Measurements from ENCODE around the gene RAI2. TPM values are rescaled to one million over a fixed set of nuclear protein-coding genes. Genes with fewer than 3 reads are reported as not detected.

The RAI2 gene
- 10 to 100 TPM in 3 of 4 donors, 1 to 10 TPM in 1; 6.0 to 80.1 (median 27.5) TPM for total RNA-seq

GRCh38 chrX:17860811-17861488, at the start of gene RAI2:
TSS of gene RAI2 (minus strand) at chrX:17861298. CDS start at chrX:17802010, 59,288 bp downstream.
- intact Hi-C loops (cut with DNase I; ENCODE audit: low total_unique reads), result no loop called here
- Histone ChIP-seq H3K27ac (peak within 1 kb of the TSS; percentile 84 to 88), H3K4me1 (no peaks in the 10 kb centered on the region), H3K27me3 (no peaks in the 10 kb centered on the region), H3K4me3 (peak within 1 kb of the TSS; percentile 57 to 60), H3K36me3 (no peaks in the 10 kb centered on the region), H3K9me3 (no peaks in the 10 kb centered on the region)
- peak; percentile 45 to 71 for DNase-seq
- peak in 1 of 2 donors; percentile 61 for TF ChIP-seq POLR2A (IDR thresholded peaks at IDR 0.05)
- TF ChIP-seq CTCF (IDR thresholded peaks at IDR 0.05), result peak in 2 of 4 experiments; percentile 10 to 15

GRCh38 chrX:17888421-17888820, 27.3 kb upstream of the RAI2 start:
- intact Hi-C loops (cut with DNase I; ENCODE audit: low total_unique reads), result no loop called here
- no peaks in the 10 kb centered on the region for H3K4me1 ChIP-seq
- no peaks in the 10 kb centered on the region for H3K36me3 ChIP-seq
- H3K4me3 ChIP-seq, result no peak overlapping the region
- no peak for TF ChIP-seq CTCF (IDR thresholded peaks at IDR 0.05)
- TF ChIP-seq POLR2A (IDR thresholded peaks at IDR 0.05), result no peak
- no peaks in the 10 kb centered on the region for H3K9me3 ChIP-seq
- no peak for DNase-seq
- no peaks in the 10 kb centered on the region for H3K27me3 ChIP-seq
- no peak overlapping the region for H3K27ac ChIP-seq

- no peaks in the 10 kb centered on the region for H3K4me1 ChIP-seq
- no peaks in the 10 kb centered on the region for H3K27me3 ChIP-seq
- H3K27ac ChIP-seq, result no peak overlapping the region
- no peaks in the 10 kb centered on the region for H3K9me3 ChIP-seq
- intact Hi-C loops (cut with DNase I; ENCODE audit: low total_unique reads), result no loop called here
- H3K4me3 ChIP-seq, result no peak overlapping the region
- H3K36me3 ChIP-seq, result no peaks in the 10 kb centered on the region
- TF ChIP-seq CTCF (IDR thresholded peaks at IDR 0.05) (no peak), POLR2A (IDR thresholded peaks at IDR 0.05) (no peak)
- DNase-seq, result no peak
Observed at GRCh38 chrX:17882680-17883079, 21.6 kb upstream of the RAI2 start.

- DNase-seq, result no peak
- Histone ChIP-seq H3K27me3 (peaks cover 0 to 8% of the 10 kb centered on the region in 2 donors), H3K36me3 (no peaks in the 10 kb centered on the region), H3K4me1 (no peaks in the 10 kb centered on the region), H3K4me3 (no peak overlapping the region), H3K9me3 (no peaks in the 10 kb centered on the region), H3K27ac (no peak overlapping the region)
- TF ChIP-seq CTCF (IDR thresholded peaks at IDR 0.05) (no peak), POLR2A (IDR thresholded peaks at IDR 0.05) (no peak)
- intact Hi-C loops (cut with DNase I; ENCODE audit: low total_unique reads), result no loop called here
Observed at GRCh38 chrX:17878028-17878670, 17.1 kb upstream of the RAI2 start.

GRCh38 chrX:17876135-17876534, 15.0 kb upstream of the RAI2 start:
- TF ChIP-seq CTCF (IDR thresholded peaks at IDR 0.05) (no peak), POLR2A (IDR thresholded peaks at IDR 0.05) (no peak)
- DNase-seq, result no peak
- no peaks in the 10 kb centered on the region for H3K9me3 ChIP-seq

More at GRCh38 chrX:17876135-17876534, 15.0 kb upstream of the RAI2 start:
- H3K27me3 ChIP-seq, result peaks cover 0 to 8% of the 10 kb centered on the region in 2 donors
- no peak overlapping the region for H3K4me3 ChIP-seq
- intact Hi-C loops (cut with DNase I; ENCODE audit: low total_unique reads), result no loop called here
- H3K27ac ChIP-seq, result no peak overlapping the region
- H3K4me1 ChIP-seq, result no peaks in the 10 kb centered on the region
- no peaks in the 10 kb centered on the region for H3K36me3 ChIP-seq

Measured in uterus (tissue), 4 donors.